HepG2 (cell line): ENCODE results near the gene ATP6V0E2. TPM values are rescaled to one million over a fixed set of nuclear protein-coding genes. Genes with fewer than 3 reads are reported as not detected.
A peak's percentile ranks its signal among the peaks of the same experiment; 100 is the strongest.

Experiments
- ARHGAP35 ChIP-seq: sonication (generic); formaldehyde crosslinking; IDR thresholded peaks from 2 replicates; pipeline ENCODE4 v1.9.0; 2022; ENCODE audit warnings: mild to moderate bottlenecking, inconsistent platforms, moderate library complexity, missing genetic modification reagents, borderline replicate concordance
- BORCS8-MEF2B ChIP-seq: sonication (generic); formaldehyde crosslinking; IDR thresholded peaks from 2 replicates; pipeline ENCODE4 v1.8.0; 2022; ENCODE audit warnings: mild to moderate bottlenecking, missing genetic modification reagents
- ETV5 ChIP-seq: IDR thresholded peaks from 2 replicates; pipeline ENCODE4 v1.6.1; 2018; ENCODE audit warnings: missing biosample characterization, missing genetic modification reagents, inconsistent platforms, borderline replicate concordance
- KDM2A ChIP-seq: sonication (generic); formaldehyde crosslinking; IDR thresholded peaks from 2 replicates; pipeline ENCODE4 v1.4.0; 2020; ENCODE audit warnings: low read depth, missing genetic modification reagents, borderline replicate concordance
- KLF9 ChIP-seq: IDR thresholded peaks from 2 replicates; pipeline ENCODE4 v1.6.1; 2016; ENCODE audit warnings: low read depth
- NCOA2 ChIP-seq: sonication (generic); formaldehyde crosslinking; IDR thresholded peaks from 2 replicates; pipeline ENCODE4 v1.8.0; 2022; ENCODE audit warnings: inconsistent platforms
- NCOR1 ChIP-seq: fragments of 200-600 bp; sonication (generic); IDR thresholded peaks from 2 replicates; pipeline ENCODE4 v1.7.0; 2017; ENCODE audit warnings: antibody characterized with exemption, low read length, borderline replicate concordance
- NR2C2 ChIP-seq: sonication (generic); formaldehyde crosslinking; IDR thresholded peaks from 2 replicates; pipeline ENCODE4 v1.4.0; 2020; ENCODE audit warnings: missing genetic modification reagents, mild to moderate bottlenecking, moderate library complexity, borderline replicate concordance
- PHF5A ChIP-seq: IDR thresholded peaks from one replicate; pipeline ENCODE4 v1.6.1; 2018; ENCODE audit warnings: low read depth, missing genetic modification reagents; ENCODE audit not compliant: unreplicated experiment
- REPIN1 ChIP-seq: sonication (generic); formaldehyde crosslinking; IDR thresholded peaks from 2 replicates; pipeline ENCODE4 v1.8.0; 2022; ENCODE audit warnings: missing genetic modification reagents, low read depth, mild to moderate bottlenecking, borderline replicate concordance
- RXRA ChIP-seq: sonication (generic); formaldehyde crosslinking; IDR thresholded peaks from 2 replicates; pipeline ENCODE4 v1.5.1; 2020; ENCODE audit warnings: missing genetic modification reagents
- TEAD2 ChIP-seq: sonication (generic); formaldehyde crosslinking; IDR thresholded peaks from 2 replicates; pipeline ENCODE4 v1.9.0; 2021; ENCODE audit warnings: missing genetic modification reagents
- XRCC5 ChIP-seq: fragments of 200-400 bp; formaldehyde crosslinking; optimal IDR thresholded peaks from 2 replicates; pipeline ENCODE3; 2017; ENCODE audit warnings: mild to moderate bottlenecking, low read length
- ZBTB7B ChIP-seq: sonication (generic); formaldehyde crosslinking; IDR thresholded peaks from 2 replicates; pipeline ENCODE4 v1.4.0; 2020; ENCODE audit warnings: missing genetic modification reagents
- ZFP41 ChIP-seq: sonication (generic); formaldehyde crosslinking; IDR thresholded peaks from 2 replicates; pipeline ENCODE4 v1.4.0; 2020; ENCODE audit warnings: mild to moderate bottlenecking, missing genetic modification reagents, borderline replicate concordance
- ZFY ChIP-seq: sonication (generic); formaldehyde crosslinking; IDR thresholded peaks from 2 replicates; pipeline ENCODE4 v1.4.0; 2020; ENCODE audit warnings: missing genetic modification reagents
- ZNF12 ChIP-seq: sonication (generic); formaldehyde crosslinking; IDR thresholded peaks from 2 replicates; pipeline ENCODE4 v1.5.0; 2020; ENCODE audit warnings: missing genetic modification reagents
- ZNF224 ChIP-seq: sonication (generic); formaldehyde crosslinking; IDR thresholded peaks from 2 replicates; pipeline ENCODE4 v1.5.0; 2020; ENCODE audit warnings: mild to moderate bottlenecking, missing genetic modification reagents
- ZNF253 ChIP-seq: sonication (generic); formaldehyde crosslinking; IDR thresholded peaks from 2 replicates; pipeline ENCODE4 v1.8.0; 2022; ENCODE audit warnings: mild to moderate bottlenecking, missing genetic modification reagents, borderline replicate concordance
- ZNF263 ChIP-seq: sonication (generic); formaldehyde crosslinking; IDR thresholded peaks from 2 replicates; pipeline ENCODE4 v1.4.0; 2020; ENCODE audit warnings: missing genetic modification reagents
- ZNF317 ChIP-seq: sonication (generic); formaldehyde crosslinking; IDR thresholded peaks from 2 replicates; pipeline ENCODE4 v1.5.0; 2020; ENCODE audit warnings: mild to moderate bottlenecking, missing genetic modification reagents
- ZNF468 ChIP-seq: sonication (generic); formaldehyde crosslinking; IDR thresholded peaks from 2 replicates; pipeline ENCODE4 v1.8.0; 2022; ENCODE audit warnings: mild to moderate bottlenecking, moderate library complexity, missing genetic modification reagents
- ZNF644 ChIP-seq: IDR thresholded peaks from 2 replicates; pipeline ENCODE4 v1.6.1; 2016; ENCODE audit warnings: low read depth
- ZNF660 ChIP-seq: sonication (generic); formaldehyde crosslinking; IDR thresholded peaks from 2 replicates; pipeline ENCODE4 v1.5.1; 2020; ENCODE audit warnings: mild to moderate bottlenecking, low read depth, missing genetic modification reagents, borderline replicate concordance
- ZNF720 ChIP-seq: sonication (generic); formaldehyde crosslinking; IDR thresholded peaks from 2 replicates; pipeline ENCODE4 v1.4.0; 2020; ENCODE audit warnings: missing genetic modification reagents
- ZNF768 ChIP-seq: sonication (generic); formaldehyde crosslinking; IDR thresholded peaks from 2 replicates; pipeline ENCODE4 v1.4.0; 2020; ENCODE audit warnings: missing genetic modification reagents
- ZNF800 ChIP-seq: sonication (generic); formaldehyde crosslinking; IDR thresholded peaks from 2 replicates; pipeline ENCODE4 v1.4.0; 2020; ENCODE audit warnings: missing genetic modification reagents
- polyA plus RNA-seq, 8 experiments: library from polyadenylated mRNA; depleted of rRNA in 3 of 8; stranded (reverse) in 7 of 8; unstranded in 1 of 8; fragments of >200 nt; fragmentation: Illumina TruSeq in 4 of 8; extraction: Trizol in 4 of 8; gene quantifications; 2 replicates each; pipeline versions ENCODE4 v1.2.1 to v1.2.3, GENCODE V29; 2011 to 2016; ENCODE audit warnings: low read depth in 4 of 8, missing spikeins in 1 of 8, mixed read lengths in 1 of 8; ENCODE audit not compliant: insufficient read depth in 1 of 8
- total RNA-seq, 5 experiments: library from RNA; depleted of rRNA; stranded (reverse); fragments of >200 nt; fragmentation: Illumina TruSeq; extraction: Trizol; gene quantifications; 2 replicates each; pipeline ENCODE4 v1.2.3, GENCODE V29; 2016; ENCODE audit warnings: low read depth in 1 of 5

ATP6V0E2 gene
- total and polyA plus RNA-seq, 2 of the 13 experiments (the other 11 are each of a cell fraction or from before 2014, with no cell fraction given): 36.8 to 203 TPM

GRCh38 chr7:149854611-149855360, 19.0 kb upstream of the ATP6V0E2 start (continued):
- TF ChIP-seq PHF5A (CRISPR knock-in tag) (no peak), KDM2A (CRISPR knock-in tag) (no peak), ZFP41 (CRISPR knock-in tag) (no peak), ZFY (CRISPR knock-in tag) (no peak), ZNF720 (CRISPR knock-in tag) (no peak), ZNF660 (CRISPR knock-in tag) (no peak), ZNF644 (no peak), ZNF768 (CRISPR knock-in tag) (peak; percentile 21; the same call in 1 of the 2 replicates), ARHGAP35 (CRISPR knock-in tag) (no peak), ETV5 (CRISPR knock-in tag) (no peak), ZNF253 (no peak), ZBTB7B (CRISPR knock-in tag) (0 out of 2 replicates have a peak, but pooled peaks have one; percentile 31), KLF9 (CRISPR knock-in tag) (no peak), NR2C2 (peak; percentile 83), XRCC5 (peak; percentile 39), TEAD2 (CRISPR knock-in tag) (no peak), REPIN1 (0 out of 2 replicates have a peak, but pooled peaks have one; percentile 32), ZNF317 (CRISPR knock-in tag) (no peak), BORCS8-MEF2B (no peak), ZNF468 (no peak), ZNF12 (CRISPR knock-in tag) (no peak), NCOR1 (peak; percentile 57), RXRA (CRISPR knock-in tag) (0 out of 2 replicates have a peak, but pooled peaks have one; percentile 21), NCOA2 (CRISPR knock-in tag) (no peak), ZNF263 (CRISPR knock-in tag) (peak; percentile 97), ZNF224 (CRISPR knock-in tag) (no peak), ZNF800 (CRISPR knock-in tag) (no peak)
